ENCODE data around the gene EAPP.
"Not testable (repeated sequence)": the region's sequence is repeated elsewhere in the genome, so short reads cannot be mapped to it uniquely, and the experiment has no call there.

The EAPP gene

GRCh38 chr14:34478261-34478660, 61.2 kb downstream of the EAPP start:
- no peak for DNase-seq

- DNase-seq: not testable (repeated sequence)
Observed at GRCh38 chr14:34476036-34476435, 63.5 kb downstream of the EAPP start.

GRCh38 chr14:34475163-34475562, 64.3 kb downstream of the EAPP start:
- no peak for DNase-seq

GRCh38 chr14:34474187-34474679, 65.3 kb downstream of the EAPP start:
- DNase-seq: no peak

GRCh38 chr14:34472706-34473279, 66.7 kb downstream of the EAPP start:
- no peak for DNase-seq

GRCh38 chr14:34470319-34470718, 69.2 kb downstream of the EAPP start:
- DNase-seq: no peak

- DNase-seq: no peak
Observed at GRCh38 chr14:34466691-34467090, 72.8 kb downstream of the EAPP start.

All from hematopoietic multipotent progenitor cell treated with erythropoietin and hydrocortisone succinate and interleukin-3 and kit ligand, for 8 days (in vitro differentiated cells).